Tibial artery (tissue), 4 donors: Measurements from ENCODE around the gene GNG3.
A peak's percentile ranks its signal among the peaks of the same experiment; 100 is the strongest.

Experiments
- DNase-seq, 2 donors: peaks; one replicate each; pipeline ENCODE4 v3.0.0-alpha.2; 2019
- H3K27ac ChIP-seq, 2 donors: fragments of 200-600 bp; sonication (generic) in 1 of 2; 1 replicate in 1 of 2; 2 replicates in 1 of 2; pipeline ENCODE4 v1.5.1; 2018 to 2019; ENCODE audit warnings: mild to moderate bottlenecking in 1 of 2
- H3K27me3 ChIP-seq, 2 donors: fragments of 200-600 bp; sonication (generic) in 1 of 2; one replicate each; pipeline versions ENCODE4 v1.5.1 to v1.6.0; 2016 to 2019
- H3K36me3 ChIP-seq, 3 donors: fragments of 200-600 bp; sonication (generic) in 2 of 3; one replicate each; pipeline ENCODE4 v1.5.1; 2016 to 2019; ENCODE audit warnings: mild to moderate bottlenecking in 2 of 3
- H3K4me1 ChIP-seq, 4 donors: fragments of 200-600 bp; sonication (generic) in 2 of 4; 1 replicate in 3 of 4; 2 replicates in 1 of 4; pipeline ENCODE4 v1.5.1; 2016 to 2019
- H3K4me3 ChIP-seq, 2 donors: fragments of 200-600 bp; sonication (generic) in 1 of 2; 1 replicate in 1 of 2; 2 replicates in 1 of 2; pipeline ENCODE4 v1.5.1; 2018 to 2019; ENCODE audit warnings: mild to moderate bottlenecking in 2 of 2
- H3K9me3 ChIP-seq, 3 donors: fragments of 200-600 bp; sonication (generic) in 1 of 3; one replicate each; pipeline ENCODE4 v1.5.1; 2016 to 2019
- CTCF ChIP-seq, 2 experiments: fragments of 200-600 bp in 1 of 2; fragments of 450-650 bp in 1 of 2; IDR thresholded peaks; one replicate each; pipeline ENCODE4 v1.5.1; 2017 to 2019; ENCODE audit warnings: antibody characterized with exemption in 2 of 2, mild to moderate bottlenecking in 1 of 2, moderate library complexity in 1 of 2
- intact Hi-C: fragments of 100-400 bp; cut with DNase I; formaldehyde crosslinking; loops from one replicate; pipeline ENCODE4 v1.15.0; 2023; ENCODE audit warnings: low total_unique reads

GNG3 gene

GRCh38 chr11:62716816-62717215 lies 9.3 kb downstream of the GNG3 start:
- Histone ChIP-seq H3K4me3 (no peak overlapping the region), H3K4me1 (peaks cover 0 to 2% (median 0%) of the 10 kb centered on the region in 4 donors), H3K9me3 (no peaks in the 10 kb centered on the region), H3K36me3 (peaks cover 89 to 100% (median 95%) of the 10 kb centered on the region in 3 donors), H3K27ac (no peak overlapping the region), H3K27me3 (no peaks in the 10 kb centered on the region)
- DNase-seq: no peak
- intact Hi-C loops: no loop called here
- TF ChIP-seq CTCF (IDR thresholded peaks at IDR 0.05): no peak

- DNase-seq: no peak
- Histone ChIP-seq H3K27ac (no peak overlapping the region), H3K36me3 (peaks cover 96 to 99% (median 97%) of the 10 kb centered on the region in 3 donors), H3K27me3 (no peaks in the 10 kb centered on the region), H3K4me1 (peaks cover 0 to 17% (median 11%) of the 10 kb centered on the region in 4 donors), H3K4me3 (no peak overlapping the region), H3K9me3 (no peaks in the 10 kb centered on the region)
- TF ChIP-seq CTCF (IDR thresholded peaks at IDR 0.05): no peak
- intact Hi-C loops: no loop called here
Measured at GRCh38 chr11:62719302-62719978, 12.0 kb downstream of the GNG3 start.

- Histone ChIP-seq H3K4me1 (peaks cover 0 to 34% (median 23%) of the 10 kb centered on the region in 4 donors), H3K9me3 (no peaks in the 10 kb centered on the region), H3K27ac (no peak overlapping the region), H3K4me3 (no peak overlapping the region), H3K27me3 (no peaks in the 10 kb centered on the region), H3K36me3 (peaks cover 70 to 73% (median 72%) of the 10 kb centered on the region in 3 donors)
- intact Hi-C loops: no loop called here
- TF ChIP-seq CTCF (IDR thresholded peaks at IDR 0.05): no peak
- DNase-seq: no peak
Measured at GRCh38 chr11:62721994-62722393, 14.5 kb downstream of the GNG3 start.

- TF ChIP-seq CTCF (IDR thresholded peaks at IDR 0.05): no peak
- H3K4me1 ChIP-seq: peaks cover 0 to 36% (median 23%) of the 10 kb centered on the region in 4 donors
- peak overlapping the region; percentile 2 to 90 for H3K27ac ChIP-seq
- H3K4me3 ChIP-seq: peak overlapping the region; percentile 85 to 89
- H3K27me3 ChIP-seq: no peaks in the 10 kb centered on the region
- intact Hi-C loops: no loop called here
- DNase-seq: no peak
- no peaks in the 10 kb centered on the region for H3K9me3 ChIP-seq
- peaks cover 49 to 51% (median 50%) of the 10 kb centered on the region in 3 donors for H3K36me3 ChIP-seq
Measured at GRCh38 chr11:62724171-62724570, 16.7 kb downstream of the GNG3 start.

- Histone ChIP-seq H3K4me1 (peaks cover 0 to 50% (median 37%) of the 10 kb centered on the region in 4 donors), H3K36me3 (peaks cover 34 to 37% (median 37%) of the 10 kb centered on the region in 3 donors)
- intact Hi-C loops: no loop called here
Measured at GRCh38 chr11:62725646-62726045, 18.2 kb downstream of the GNG3 start.

More at GRCh38 chr11:62725646-62726045, 18.2 kb downstream of the GNG3 start:
- H3K27ac ChIP-seq: peak overlapping the region; percentile 88 to 90
- no peaks in the 10 kb centered on the region for H3K9me3 ChIP-seq
- TF ChIP-seq CTCF (IDR thresholded peaks at IDR 0.05): no peak
- no peak for DNase-seq
- no peaks in the 10 kb centered on the region for H3K27me3 ChIP-seq
- H3K4me3 ChIP-seq: peak overlapping the region; percentile 85 to 89
